ENCODE measurements around the gene GIGYF1.

GRCh38 chr7:100720671-100721504, 26.8 kb upstream of the GIGYF1 start:
- TF ChIP-seq, protein P1, sequence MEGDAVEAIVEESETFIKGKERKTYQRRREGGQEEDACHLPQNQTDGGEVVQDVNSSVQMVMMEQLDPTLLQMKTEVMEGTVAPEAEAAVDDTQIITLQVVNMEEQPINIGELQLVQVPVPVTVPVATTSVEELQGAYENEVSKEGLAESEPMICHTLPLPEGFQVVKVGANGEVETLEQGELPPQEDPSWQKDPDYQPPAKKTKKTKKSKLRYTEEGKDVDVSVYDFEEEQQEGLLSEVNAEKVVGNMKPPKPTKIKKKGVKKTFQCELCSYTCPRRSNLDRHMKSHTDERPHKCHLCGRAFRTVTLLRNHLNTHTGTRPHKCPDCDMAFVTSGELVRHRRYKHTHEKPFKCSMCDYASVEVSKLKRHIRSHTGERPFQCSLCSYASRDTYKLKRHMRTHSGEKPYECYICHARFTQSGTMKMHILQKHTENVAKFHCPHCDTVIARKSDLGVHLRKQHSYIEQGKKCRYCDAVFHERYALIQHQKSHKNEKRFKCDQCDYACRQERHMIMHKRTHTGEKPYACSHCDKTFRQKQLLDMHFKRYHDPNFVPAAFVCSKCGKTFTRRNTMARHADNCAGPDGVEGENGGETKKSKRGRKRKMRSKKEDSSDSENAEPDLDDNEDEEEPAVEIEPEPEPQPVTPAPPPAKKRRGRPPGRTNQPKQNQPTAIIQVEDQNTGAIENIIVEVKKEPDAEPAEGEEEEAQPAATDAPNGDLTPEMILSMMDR (conservative IDR thresholded peaks at IDR 0.05) = no peak
- no peak for TF ChIP-seq ZFX (IDR thresholded peaks at IDR 0.05)

All from C4-2B (cell line).